ENCODE results near the gene PKP1. TPM values are rescaled to one million over a fixed set of nuclear protein-coding genes. Genes with fewer than 3 reads are reported as not detected.

Gene PKP1
- total RNA-seq, 1 donor from 2014 or later, result not detected

DNA sequence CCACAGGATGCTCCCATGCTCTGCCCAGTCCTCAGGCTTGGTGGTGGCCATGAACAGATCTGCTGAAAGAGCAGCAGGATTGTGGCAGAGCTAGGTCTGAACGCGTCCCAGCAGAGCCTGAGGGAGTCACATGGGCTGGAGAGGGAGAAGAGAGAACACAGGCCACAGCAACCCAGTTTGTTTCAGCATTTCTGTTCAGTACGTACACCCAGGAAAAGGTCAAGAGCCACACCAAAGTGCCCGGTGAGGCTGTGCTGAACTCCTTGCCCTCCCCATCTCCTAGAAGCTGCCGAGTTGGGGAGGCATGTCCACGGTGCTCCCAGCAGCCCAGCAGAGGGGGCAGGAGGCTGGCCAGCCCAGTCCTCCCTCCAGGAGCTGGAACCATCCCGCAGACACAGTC, 5.5 kb downstream of the PKP1 start:
- no peak overlapping the region for H3K27ac Mint-ChIP-seq
- no peaks in the 10 kb centered on the region for H3K4me1 Mint-ChIP-seq (ENCODE audit: low read depth)
- no peak overlapping the region for H3K4me3 Mint-ChIP-seq (ENCODE audit: low read depth)
- no peaks in the 10 kb centered on the region for H3K36me3 Mint-ChIP-seq (ENCODE audit: insufficient read depth)
- H3K9me3 Mint-ChIP-seq (ENCODE audit: low read depth), result no peaks in the 10 kb centered on the region
- DNase-seq (ENCODE audit: low spot score, unreplicated experiment), result no peak
- H3K27me3 Mint-ChIP-seq, result peaks cover 63% of the 10 kb centered on the region
- TF ChIP-seq, protein P1, sequence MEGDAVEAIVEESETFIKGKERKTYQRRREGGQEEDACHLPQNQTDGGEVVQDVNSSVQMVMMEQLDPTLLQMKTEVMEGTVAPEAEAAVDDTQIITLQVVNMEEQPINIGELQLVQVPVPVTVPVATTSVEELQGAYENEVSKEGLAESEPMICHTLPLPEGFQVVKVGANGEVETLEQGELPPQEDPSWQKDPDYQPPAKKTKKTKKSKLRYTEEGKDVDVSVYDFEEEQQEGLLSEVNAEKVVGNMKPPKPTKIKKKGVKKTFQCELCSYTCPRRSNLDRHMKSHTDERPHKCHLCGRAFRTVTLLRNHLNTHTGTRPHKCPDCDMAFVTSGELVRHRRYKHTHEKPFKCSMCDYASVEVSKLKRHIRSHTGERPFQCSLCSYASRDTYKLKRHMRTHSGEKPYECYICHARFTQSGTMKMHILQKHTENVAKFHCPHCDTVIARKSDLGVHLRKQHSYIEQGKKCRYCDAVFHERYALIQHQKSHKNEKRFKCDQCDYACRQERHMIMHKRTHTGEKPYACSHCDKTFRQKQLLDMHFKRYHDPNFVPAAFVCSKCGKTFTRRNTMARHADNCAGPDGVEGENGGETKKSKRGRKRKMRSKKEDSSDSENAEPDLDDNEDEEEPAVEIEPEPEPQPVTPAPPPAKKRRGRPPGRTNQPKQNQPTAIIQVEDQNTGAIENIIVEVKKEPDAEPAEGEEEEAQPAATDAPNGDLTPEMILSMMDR (IDR thresholded peaks at IDR 0.05; ENCODE audit: unreplicated experiment), result no peak

DNA sequence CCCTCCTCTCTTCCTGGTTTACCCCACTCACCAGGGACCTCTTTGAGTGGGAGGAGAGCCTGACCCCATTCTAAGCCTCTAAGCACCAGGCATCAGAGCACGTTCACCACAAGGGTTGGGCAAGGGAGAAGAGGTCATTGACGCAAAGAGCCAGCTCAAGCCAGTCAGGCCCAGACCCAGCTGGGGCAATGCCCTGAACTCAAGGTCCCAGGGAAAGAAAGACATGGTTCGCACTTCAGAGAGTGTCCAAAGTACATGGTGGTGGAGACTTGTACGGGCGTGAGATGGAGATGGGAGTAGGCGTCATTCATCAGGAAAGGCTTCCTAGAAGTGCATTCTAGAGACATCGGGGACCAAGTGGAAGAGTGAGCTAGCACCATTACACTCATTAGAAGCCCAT, 7.2 kb downstream of the PKP1 start:
- no peaks in the 10 kb centered on the region for H3K36me3 Mint-ChIP-seq (ENCODE audit: insufficient read depth)
- H3K4me1 Mint-ChIP-seq (ENCODE audit: low read depth), result no peaks in the 10 kb centered on the region
- DNase-seq (ENCODE audit: low spot score, unreplicated experiment), result no peak
- no peak overlapping the region for H3K4me3 Mint-ChIP-seq (ENCODE audit: low read depth)
- no peaks in the 10 kb centered on the region for H3K9me3 Mint-ChIP-seq (ENCODE audit: low read depth)
- no peak overlapping the region for H3K27ac Mint-ChIP-seq
- peaks cover 56% of the 10 kb centered on the region for H3K27me3 Mint-ChIP-seq
- TF ChIP-seq, protein P1 (IDR thresholded peaks at IDR 0.05; ENCODE audit: unreplicated experiment), result no peak

DNA sequence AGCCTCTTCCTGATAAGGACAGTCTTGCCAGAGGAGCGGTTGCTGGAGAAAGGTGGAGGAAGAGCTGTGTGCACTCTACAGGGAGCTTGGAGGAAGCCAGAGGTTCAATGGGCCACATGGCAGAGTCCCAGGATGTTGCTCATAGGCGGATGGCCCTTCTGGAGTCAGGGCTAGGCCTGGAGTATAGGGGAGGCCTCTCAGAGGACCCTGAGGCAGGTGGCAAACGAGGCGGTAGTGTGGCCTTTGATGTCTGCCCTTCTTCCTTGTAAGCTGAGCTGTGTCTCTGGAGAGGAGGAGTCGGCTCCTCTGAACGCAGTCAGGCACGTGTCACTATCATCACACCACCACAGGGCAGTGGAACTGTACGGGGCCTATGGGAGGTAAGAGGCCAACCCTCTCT, 8.6 kb downstream of the PKP1 start:
- H3K4me3 Mint-ChIP-seq (ENCODE audit: low read depth), result no peak overlapping the region
- peaks cover 47% of the 10 kb centered on the region for H3K27me3 Mint-ChIP-seq
- DNase-seq (ENCODE audit: low spot score, unreplicated experiment), result no peak
- H3K4me1 Mint-ChIP-seq (ENCODE audit: low read depth), result no peaks in the 10 kb centered on the region
- H3K27ac Mint-ChIP-seq, result no peak overlapping the region
- H3K36me3 Mint-ChIP-seq (ENCODE audit: insufficient read depth), result no peaks in the 10 kb centered on the region
- no peaks in the 10 kb centered on the region for H3K9me3 Mint-ChIP-seq (ENCODE audit: low read depth)
- TF ChIP-seq, protein P1 (IDR thresholded peaks at IDR 0.05; ENCODE audit: unreplicated experiment), result no peak

DNA sequence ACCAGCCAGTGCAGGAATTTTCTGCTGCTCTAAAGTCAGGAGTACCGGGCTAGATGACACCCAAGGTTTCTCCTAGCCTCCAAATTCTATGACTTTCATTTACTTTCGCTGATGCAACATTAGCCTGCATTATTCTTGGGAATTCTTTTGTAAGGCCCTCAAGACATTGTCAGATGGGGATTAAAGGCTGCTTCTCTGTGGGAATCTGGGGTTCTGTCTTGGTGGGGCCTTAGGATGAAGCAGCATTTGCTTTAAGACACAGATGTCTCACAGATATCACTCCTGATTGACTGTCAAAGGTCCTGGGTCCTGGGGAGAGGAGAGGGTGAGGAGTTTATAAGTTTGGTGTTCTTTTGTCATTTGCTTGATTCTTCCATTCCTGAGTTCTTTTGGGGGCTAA, 11.6 kb downstream of the PKP1 start:
- Mint-ChIP-seq H3K27ac (no peak overlapping the region), H3K4me3 (ENCODE audit: low read depth) (no peak overlapping the region), H3K27me3 (peaks cover 35% of the 10 kb centered on the region), H3K4me1 (ENCODE audit: low read depth) (no peaks in the 10 kb centered on the region), H3K9me3 (ENCODE audit: low read depth) (no peaks in the 10 kb centered on the region), H3K36me3 (ENCODE audit: insufficient read depth) (no peaks in the 10 kb centered on the region)
- TF ChIP-seq, protein P1 (IDR thresholded peaks at IDR 0.05; ENCODE audit: unreplicated experiment), result no peak
- no peak for DNase-seq (ENCODE audit: low spot score, unreplicated experiment)

DNA sequence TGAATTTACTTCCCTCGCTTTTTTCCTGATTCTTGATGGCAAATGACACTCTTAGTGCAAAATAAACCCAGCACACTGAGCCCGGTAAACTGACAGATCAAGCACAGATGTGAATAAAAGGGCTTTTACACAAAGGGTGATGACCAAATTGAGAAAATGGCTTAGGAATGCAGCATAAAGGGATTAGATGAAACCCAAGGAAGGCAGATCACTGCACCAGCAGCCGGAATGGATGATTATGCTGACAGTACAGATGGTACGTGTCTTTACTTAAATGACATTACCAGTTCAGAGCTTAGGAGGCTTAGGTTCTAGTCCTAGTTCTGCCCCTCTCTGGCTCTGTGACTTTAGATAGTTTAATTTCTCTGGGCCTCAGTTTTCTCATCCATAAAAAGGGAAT, 12.0 kb downstream of the PKP1 start:
- DNase-seq (ENCODE audit: low spot score, unreplicated experiment), result no peak

More for the DNA sequence above, 12.0 kb downstream of the PKP1 start:
- Mint-ChIP-seq H3K4me1 (ENCODE audit: low read depth) (no peaks in the 10 kb centered on the region), H3K4me3 (ENCODE audit: low read depth) (no peak overlapping the region), H3K27me3 (peaks cover 33% of the 10 kb centered on the region), H3K9me3 (ENCODE audit: low read depth) (no peaks in the 10 kb centered on the region), H3K36me3 (ENCODE audit: insufficient read depth) (no peaks in the 10 kb centered on the region), H3K27ac (no peak overlapping the region)
- TF ChIP-seq, protein P1 (IDR thresholded peaks at IDR 0.05; ENCODE audit: unreplicated experiment), result no peak

Measured in progenitor cell of endocrine pancreas (in vitro differentiated cells).